GM18520 (cell line): Measurements from ENCODE around the gene P2RX3.

Source experiments
- ATAC-seq: cut with Tn5 transposase; IDR thresholded peaks from one replicate; pipeline ENCODE4 v1.9.1; 2021; ENCODE audit not compliant: unreplicated experiment

Gene P2RX3

GRCh38 chr11:57414612-57415212, 76.6 kb downstream of the P2RX3 start:
- ATAC-seq = no peak

GRCh38 chr11:57416436-57416835, 78.3 kb downstream of the P2RX3 start:
- ATAC-seq = no peak

GRCh38 chr11:57417056-57417455, 78.9 kb downstream of the P2RX3 start:
- ATAC-seq = no peak

GRCh38 chr11:57418131-57418530, 80.0 kb downstream of the P2RX3 start:
- ATAC-seq = no peak

- ATAC-seq = no peak
Measured at GRCh38 chr11:57419146-57419545, 81.0 kb downstream of the P2RX3 start.

GRCh38 chr11:57421066-57421465, 82.9 kb downstream of the P2RX3 start:
- ATAC-seq = no peak

- ATAC-seq = no peak
Measured at GRCh38 chr11:57421805-57422204, 83.7 kb downstream of the P2RX3 start.
